HG03280 (cell line): Measurements from ENCODE around the gene MBLAC1.

Source experiments
- ATAC-seq: cut with Tn5 transposase; IDR thresholded peaks from one replicate; pipeline ENCODE4 v1.9.1; 2021; ENCODE audit warnings: mild to moderate bottlenecking, moderate library complexity; ENCODE audit not compliant: unreplicated experiment

Gene MBLAC1, protein sequence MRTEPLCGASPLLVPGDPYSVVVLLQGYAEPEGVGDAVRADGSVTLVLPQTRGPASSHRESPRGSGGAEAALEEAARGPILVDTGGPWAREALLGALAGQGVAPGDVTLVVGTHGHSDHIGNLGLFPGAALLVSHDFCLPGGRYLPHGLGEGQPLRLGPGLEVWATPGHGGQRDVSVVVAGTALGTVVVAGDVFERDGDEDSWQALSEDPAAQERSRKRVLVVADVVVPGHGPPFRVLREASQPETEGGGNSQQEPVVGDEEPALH

DNA sequence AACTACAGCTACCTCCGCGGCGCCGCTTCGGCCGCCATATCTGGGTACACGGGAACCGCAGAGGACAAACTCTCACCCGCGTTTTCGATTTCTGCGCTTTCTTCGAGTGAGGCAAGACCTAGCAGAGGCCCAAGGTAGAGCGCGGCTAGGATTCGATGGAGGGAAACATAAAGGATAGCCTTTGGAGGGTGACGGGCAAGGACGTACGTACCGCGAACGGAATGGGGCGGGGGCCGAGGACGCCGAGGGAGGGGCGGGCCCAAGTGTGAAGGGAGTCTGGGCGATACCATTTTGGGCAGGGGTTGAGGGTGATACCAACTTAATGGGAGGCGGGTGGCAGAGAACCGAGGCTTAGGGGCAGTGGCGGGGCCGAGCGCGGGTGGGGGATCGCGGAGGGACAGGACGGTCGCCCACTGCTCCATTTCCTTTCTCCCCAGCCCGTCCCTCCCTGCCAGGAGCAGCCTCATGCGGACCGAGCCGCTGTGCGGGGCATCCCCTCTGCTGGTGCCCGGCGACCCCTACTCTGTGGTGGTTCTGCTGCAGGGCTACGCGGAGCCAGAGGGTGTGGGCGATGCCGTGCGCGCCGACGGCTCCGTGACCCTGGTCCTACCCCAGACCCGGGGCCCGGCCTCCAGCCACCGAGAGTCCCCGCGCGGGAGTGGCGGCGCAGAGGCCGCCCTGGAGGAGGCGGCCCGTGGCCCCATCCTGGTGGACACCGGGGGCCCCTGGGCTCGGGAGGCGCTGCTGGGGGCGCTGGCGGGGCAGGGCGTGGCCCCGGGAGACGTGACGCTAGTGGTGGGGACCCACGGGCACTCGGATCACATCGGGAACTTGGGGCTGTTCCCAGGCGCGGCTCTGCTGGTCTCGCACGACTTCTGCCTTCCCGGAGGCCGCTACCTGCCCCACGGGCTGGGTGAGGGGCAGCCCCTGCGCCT lies at the start of gene MBLAC1:
MBLAC1 (plus strand) TSS at position 37 of the 935 bp plus-strand sequence; CDS start at position 466, 429 bp downstream.
- ATAC-seq, result peak; percentile 72

DNA sequence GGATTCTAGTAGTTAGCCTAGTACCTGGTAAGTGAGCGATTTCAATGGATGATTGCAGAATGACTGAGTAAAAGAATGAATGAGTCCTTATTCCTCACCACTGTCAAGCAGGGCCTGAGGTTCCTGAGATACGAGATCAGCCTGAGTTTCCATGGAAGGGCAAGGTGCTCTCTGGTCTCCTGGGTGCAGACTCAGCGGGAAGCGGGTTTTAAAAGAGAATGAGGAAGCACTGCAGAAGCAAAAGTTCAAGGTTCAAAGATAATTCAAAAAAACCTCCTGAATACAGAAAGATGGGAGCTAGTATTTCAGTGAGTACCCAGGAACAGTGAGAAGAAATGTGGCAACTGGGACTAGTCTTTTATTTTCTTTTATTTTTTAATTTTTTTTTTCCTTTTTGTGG lies 49.6 kb upstream of the MBLAC1 start:
- ATAC-seq, result no peak

DNA sequence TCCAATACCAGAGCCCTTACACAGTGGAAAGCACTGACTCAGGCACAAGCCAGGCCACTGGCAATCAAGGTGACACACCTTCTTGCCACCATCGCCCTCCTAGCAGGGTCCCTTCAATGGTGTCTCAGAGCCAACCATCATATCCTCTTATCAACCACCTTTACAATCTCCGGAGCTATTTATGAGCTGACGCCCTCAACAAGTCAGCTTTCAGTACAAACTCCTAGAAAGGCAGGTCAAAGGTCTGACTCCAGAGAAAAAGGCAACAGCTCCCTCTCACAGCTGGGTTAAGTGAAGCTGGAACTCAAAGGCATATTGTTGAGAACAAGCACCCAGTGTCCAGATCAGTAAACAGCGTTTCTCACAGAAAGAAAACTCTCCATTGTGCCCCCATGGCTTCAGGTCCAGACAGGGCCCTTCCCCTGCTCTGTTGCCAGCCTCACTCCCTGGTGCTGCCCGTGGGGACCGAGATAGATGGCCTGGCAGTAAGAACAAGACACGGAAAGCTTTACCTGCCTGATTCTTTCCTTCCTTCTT lies 47.7 kb upstream of the MBLAC1 start:
- ATAC-seq, result no peak

DNA sequence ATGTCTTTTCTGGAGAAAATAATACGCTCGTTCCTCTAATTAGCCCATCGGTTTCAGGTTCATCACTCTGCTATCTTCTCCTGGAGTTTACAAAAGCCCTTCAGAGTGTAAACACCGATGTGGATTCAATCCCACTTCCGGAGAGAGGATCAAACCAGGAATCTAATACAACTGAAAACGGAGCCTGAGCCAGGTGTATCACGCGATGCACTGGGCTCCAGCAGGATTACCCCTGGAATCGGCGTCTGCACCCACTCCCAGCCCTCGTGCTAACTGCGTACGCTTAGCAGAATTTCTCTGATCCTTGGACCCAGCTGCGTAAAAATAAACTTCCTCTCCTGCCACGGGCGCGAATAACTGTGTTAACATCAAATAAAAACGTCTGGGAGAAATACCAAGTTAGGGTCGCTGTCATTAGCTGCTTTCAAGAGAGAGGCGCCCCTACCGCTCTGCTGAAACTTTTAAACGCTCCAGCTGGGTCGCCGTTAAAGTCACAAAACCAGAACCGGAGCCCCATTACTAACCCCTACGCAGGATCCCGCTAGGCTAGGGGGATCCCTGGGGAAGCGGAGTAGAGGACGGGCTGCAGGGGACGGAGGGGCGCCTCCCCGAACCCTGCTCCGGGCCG lies 45.7 kb upstream of the MBLAC1 start:
- no peak for ATAC-seq

DNA sequence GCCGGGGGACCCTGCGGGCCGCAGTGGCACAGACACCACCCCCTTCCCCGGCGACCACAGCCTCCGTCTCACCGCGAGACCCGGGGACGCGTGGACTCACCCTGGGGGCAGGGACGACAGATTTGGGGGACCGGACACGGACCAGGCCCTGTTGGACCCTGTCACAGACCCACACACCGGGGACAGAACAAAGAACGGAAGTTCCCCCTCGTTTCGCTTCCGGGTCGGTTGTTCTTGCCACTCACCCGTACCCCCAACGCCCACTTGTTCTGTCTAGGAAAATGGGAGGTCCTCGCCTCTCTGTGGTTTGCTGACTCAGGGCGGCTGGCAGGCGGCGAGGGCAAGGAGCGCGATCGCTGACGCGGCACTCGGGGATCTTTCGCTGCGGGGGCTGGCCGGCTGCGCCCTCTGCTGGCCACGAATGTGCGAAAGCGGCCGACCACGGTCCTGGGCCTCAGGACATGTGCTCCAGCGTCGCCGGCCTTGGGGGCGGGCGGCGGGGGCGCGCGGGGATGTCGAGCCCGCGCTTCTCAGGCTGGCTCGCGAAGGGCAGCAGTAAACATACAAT lies 45.1 kb upstream of the MBLAC1 start, which contains the start of gene ZNF3:
ZNF3 (minus strand) TSS at position 189 of the 568 bp plus-strand sequence. CDS start 4,366 bp downstream, outside the sequence.
- ATAC-seq, result peak; percentile 85

DNA sequence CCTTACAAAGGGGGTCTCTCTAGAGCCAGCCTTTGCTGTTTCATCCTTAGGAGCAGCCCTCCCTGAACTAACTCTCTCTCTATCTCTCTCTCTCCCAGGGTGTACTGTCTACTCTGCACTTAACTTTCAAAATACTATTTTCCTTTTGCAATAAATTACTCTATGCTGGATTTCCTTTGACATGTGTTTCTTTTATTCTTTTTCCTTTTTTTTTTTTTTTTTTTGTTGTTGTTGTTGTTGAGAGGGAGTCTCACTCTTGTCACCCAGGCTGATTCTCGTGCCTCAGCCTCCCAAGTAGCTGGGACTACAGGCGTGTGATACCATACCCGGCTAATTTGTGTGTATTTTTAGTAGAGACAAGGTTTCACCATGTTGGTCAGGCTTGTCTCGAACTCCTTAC lies 43.8 kb upstream of the MBLAC1 start:
- ATAC-seq, result no peak

DNA sequence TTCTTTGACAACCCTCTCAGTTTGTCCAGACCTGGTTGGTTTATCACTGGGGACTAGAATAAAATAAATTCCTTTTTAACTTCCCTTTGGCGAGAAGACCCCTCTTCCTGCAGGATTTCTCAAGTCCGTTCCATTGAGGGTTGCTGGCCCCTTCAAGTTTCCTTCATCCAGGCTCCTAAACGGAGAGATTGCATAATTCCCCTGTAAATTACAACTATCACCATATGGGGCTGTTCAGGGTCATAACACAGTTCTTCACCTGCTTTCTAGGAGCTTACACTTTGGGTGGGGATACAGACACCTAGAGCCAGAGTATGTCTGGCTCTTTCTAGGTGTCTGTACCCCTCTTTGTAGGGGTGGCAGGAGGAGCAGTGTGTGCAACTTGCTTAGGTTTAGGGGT lies 41.3 kb upstream of the MBLAC1 start:
- ATAC-seq, result no peak

DNA sequence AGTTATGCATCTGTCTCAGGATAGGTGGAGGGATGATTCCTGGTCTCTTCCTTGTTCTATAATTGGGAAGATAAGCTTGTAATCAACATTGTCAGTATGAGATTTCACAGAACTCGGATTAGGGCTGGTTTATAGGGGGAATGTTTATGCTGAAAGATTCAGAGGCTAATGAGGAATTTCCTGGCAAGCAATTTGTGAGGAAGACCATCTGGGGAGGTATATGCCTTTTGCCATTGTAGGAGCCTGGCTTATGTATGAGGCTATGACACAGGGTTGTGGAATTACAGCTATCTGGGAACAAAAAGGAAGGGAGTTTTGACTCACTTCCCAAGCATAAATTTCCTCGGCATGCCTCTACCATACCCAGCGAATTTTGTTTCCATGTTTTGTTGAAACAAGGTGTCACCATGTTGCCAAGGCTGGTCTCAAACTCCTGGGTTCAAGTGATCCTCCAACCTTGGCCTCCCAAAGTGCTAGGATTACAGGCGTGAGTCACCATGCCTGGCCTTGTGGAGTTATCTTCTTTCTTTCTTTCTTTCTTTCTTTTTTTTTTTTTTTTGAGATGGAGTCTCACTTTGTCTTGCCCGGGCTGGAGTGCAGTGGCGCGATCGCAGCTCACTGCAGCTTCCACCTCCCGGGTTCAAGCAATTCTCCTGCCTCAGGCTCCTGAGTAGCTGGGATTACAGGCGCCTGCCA lies 39.6 kb upstream of the MBLAC1 start:
- ATAC-seq, result no peak

DNA sequence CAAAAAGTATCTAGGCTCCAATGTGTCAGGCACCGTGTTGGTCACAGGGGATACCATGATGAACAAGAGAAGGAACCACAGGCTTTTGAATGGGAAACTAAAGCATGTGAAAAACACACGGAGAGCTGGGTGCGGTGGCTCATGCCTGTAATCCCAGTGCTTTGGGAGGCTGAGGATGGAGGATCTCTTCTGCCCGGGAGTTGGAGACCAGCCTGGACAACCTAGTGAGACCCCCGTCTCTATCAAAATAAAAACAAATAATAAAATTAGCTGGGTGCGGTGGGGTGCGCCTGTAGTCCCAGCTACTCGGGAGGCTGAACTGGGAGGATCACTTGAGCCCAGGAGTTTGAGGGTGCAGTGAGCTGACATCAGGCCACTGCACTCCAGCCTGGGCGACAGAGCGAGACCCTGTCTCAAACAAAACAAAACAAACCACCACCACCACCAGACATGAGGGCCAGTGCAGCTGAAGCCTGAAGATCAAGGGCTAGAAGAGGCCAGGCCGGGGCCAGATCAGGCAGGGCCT lies 38.6 kb upstream of the MBLAC1 start:
- no peak for ATAC-seq

DNA sequence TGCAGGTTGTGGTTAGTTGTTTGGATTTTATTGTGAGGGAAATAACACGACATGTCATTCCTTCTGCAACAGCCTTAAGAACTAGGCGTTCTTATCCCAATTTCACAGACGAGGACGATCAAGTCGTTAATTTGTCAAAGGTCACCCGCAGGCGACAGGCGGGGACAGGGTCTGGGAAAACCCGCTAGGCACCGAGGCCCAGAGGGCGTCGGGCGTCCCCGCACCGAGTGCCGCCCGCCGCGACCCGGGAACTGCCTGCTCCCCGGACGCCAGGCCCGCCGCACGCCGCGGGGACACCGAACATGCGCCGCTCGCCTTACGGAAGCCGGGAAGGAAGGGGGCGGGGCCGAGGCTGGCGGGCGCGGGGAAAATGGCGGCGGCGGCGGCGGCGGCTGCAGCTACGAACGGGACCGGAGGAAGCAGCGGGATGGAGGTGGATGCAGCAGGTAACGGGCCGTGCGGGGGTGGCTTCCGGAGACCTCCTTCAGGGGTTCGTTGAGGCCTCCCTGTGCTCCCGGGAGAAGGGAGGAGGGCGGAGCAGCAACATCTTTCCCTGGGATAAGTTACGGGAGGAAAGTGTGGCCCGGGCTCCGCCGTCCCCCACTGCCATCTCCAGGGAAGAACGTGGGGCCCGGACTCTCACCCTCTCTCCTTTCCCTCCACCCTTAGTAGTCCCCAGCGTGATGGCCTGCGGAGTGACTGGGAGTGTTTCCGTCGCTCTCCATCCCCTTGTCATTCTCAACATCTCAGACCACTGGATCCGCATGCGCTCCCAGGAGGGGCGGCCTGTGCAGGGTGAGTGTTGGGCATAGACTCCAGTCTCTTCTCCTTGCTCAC lies 37.9 kb upstream of the MBLAC1 start, which contains the start of gene COPS6:
COPS6 (plus strand) TSS at position 349 of the 837 bp plus-strand sequence; CDS start at position 371, 22 bp downstream.
- ATAC-seq, result peak; percentile 64

DNA sequence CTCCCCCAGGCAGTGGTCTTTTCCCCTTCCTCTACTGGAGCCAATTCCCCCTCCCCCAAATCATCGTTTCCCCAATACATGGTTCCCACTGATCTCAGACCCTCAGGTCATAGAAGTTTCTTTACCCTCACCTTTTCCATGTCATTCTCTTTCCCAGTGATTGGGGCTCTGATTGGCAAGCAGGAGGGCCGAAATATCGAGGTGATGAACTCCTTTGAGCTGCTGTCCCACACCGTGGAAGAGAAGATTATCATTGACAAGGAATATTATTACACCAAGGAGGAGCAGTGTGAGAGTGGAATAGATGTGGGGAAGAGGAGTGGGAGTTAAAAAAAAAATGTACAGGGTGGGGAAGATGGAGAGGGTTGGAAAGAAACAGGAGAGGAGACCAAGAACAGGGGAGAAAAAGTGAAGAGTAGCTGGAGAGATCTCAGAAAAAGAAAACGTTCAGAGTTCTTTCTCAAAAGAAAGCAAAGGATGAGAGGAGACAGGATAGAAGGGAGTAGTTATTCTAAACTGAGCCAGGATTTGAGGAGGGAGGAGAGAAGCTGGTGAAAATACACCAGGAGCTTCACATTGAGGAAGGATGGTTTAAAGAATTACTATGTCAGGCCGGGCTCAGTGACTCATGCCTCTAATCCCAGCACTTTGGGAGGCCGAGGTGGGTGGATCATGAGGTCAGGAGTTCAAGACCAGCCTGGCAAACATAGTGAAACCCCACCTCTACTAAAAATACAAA lies 37.1 kb upstream of the MBLAC1 start:
- ATAC-seq, result no peak

DNA sequence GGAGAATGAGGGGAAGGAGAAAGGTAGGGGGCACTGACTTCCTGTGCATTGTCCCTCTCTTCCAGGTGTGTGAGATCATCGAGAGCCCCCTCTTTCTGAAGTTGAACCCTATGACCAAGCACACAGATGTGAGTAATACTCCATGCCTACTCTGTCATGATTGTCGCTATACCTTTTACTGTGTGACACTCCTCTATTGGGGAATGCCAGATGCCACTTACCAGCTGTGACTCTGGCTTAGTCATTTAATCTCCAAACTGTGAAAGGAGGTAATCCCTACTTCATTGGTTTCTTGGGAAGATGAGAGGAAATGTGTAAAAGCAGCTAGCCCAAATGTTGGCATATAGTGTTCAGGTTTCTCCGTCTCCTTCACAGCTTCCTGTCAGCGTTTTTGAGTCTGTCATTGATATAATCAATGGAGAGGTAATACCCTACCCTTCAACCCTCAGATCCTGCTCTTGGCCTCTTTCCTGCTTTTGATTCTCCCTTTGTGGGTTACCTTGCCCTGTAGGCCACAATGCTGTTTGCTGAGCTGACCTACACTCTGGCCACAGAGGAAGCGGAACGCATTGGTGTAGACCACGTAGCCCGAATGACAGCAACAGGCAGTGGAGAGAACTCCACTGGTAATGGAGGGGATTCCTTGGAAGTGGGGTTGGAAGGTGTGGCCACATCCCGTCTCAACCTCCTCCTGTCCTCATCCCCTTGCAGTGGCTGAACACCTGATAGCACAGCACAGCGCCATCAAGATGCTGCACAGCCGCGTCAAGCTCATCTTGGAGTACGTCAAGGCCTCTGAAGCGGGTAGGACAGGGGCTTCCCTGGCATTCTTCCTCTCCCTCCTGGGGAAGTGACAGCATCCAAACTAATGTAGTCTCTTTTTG lies 36.0 kb upstream of the MBLAC1 start:
- ATAC-seq, result no peak

DNA sequence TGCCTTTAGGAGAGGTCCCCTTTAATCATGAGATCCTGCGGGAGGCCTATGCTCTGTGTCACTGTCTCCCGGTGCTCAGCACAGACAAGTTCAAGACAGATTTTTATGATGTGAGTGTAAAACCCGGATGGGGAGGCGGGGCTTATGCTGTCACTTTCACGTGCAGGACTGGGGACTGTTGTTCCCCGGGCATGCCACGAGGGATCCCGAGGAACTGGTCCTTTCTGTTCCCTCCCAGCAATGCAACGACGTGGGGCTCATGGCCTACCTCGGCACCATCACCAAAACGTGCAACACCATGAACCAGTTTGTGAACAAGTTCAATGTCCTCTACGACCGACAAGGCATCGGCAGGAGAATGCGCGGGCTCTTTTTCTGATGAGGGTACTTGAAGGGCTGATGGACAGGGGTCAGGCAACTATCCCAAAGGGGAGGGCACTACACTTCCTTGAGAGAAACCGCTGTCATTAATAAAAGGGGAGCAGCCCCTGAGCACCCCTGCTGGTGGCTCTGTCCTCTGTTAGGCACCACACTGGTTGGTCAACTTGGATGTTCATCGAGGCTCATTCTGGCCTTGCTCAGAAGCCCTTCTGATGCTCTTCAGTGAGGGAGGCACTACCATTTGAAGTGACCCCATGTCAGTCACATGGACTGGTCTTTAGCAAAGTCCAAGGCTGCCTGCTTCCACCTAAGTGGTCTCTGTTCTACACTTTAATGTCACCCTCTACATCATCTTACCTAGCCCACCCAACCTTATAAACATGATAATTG lies 35.2 kb upstream of the MBLAC1 start:
- no peak for ATAC-seq

DNA sequence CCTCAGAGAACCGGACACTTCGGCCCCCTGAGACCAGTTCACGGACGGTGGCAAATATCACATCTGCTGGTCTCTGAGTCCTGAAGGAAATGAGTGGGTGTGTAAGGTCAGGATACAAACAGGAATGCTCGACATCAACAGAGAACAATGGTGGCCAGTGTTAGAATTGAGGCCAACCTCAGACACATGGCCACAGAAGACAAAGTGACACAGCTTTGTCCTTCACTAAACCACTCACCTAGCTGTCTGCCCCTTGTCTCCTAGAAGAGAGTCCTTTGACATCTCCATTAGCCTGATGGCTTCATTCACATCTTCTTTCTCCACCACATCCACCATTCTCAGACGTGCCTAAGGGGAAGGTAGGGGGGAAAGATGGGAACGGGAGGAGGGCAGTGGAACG lies 33.7 kb upstream of the MBLAC1 start:
- ATAC-seq, result no peak

DNA sequence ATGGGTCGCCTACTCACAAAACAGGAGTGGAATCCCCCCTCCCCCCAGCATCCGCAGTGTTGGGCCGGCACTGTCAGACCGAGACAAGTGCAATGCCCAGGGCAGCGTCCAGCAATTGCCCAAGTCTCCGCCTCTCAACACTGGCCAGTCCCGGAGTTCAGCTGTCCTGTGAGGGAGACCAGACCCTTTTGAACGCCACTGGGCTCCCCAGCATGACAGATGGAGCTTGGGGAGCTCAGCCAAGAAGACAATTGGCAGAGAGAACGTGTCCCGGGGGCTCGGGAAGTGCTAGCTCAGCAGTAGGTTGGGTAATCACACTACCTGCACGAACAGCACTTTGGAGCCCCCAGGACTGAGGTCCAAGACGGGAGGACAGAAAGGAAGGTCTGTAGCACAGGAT lies 33.3 kb upstream of the MBLAC1 start:
- ATAC-seq, result no peak

DNA sequence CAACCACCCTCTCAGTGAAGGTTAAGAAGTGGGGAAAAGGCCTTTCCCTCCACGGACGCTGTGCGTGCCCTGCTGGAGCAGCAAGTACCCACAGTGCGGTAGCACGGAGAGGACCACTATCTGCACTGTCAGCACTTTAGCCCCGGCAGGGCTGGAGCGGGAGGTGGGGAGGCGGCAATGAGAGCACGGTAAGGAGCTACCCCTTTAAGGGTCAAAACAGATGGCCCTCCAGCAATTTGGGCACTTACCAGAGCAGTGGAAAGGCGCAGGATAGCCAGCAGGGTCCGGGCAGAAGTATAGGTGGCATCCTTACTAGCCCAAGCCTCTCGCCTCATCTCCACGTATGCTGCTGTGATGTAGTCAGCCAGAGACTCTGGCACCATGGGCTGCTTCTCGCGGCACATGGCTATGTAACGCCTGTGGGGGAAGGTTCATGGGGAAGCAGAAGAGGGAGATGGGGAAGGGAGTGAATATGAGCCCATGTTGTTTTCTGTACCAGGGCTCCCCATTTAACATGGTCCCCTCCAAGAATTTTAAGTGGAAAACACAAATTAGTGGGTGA lies 32.8 kb upstream of the MBLAC1 start:
- no peak for ATAC-seq
